DND-41 (cell line): ENCODE data around the gene MAP2K2.

Source experiments
- ATAC-seq: fragments of 200-7000 bp; cut with Tn5 transposase; 3 replicates; pipeline ENCODE4 v1.9.1; 2021; ENCODE audit warnings: low read depth; ENCODE audit not compliant: insufficient read depth
- DNase-seq: peaks from one replicate; pipeline ENCODE4 v3.0.0-alpha.2; 2020
- H2AFZ ChIP-seq: 2 replicates; pipeline ENCODE4 v1.6.0; 2012; ENCODE audit warnings: low read depth, low read length
- H3K27ac ChIP-seq: 2 replicates; pipeline ENCODE4 v1.5.1; 2012; ENCODE audit warnings: low read length, inconsistent platforms
- H3K27me3 ChIP-seq: fragments of 200-600 bp; sonication (generic); 2 replicates; pipeline ENCODE4 v1.6.0; 2012; ENCODE audit warnings: low read length, mild to moderate bottlenecking, inconsistent platforms; ENCODE audit not compliant: insufficient read depth, poor library complexity
- H3K36me3 ChIP-seq: 2 replicates; pipeline ENCODE4 v1.5.1; 2012; ENCODE audit warnings: low read length, inconsistent platforms; ENCODE audit not compliant: insufficient read depth
- H3K4me1 ChIP-seq: 2 replicates; pipeline ENCODE4 v1.5.1; 2012; ENCODE audit warnings: mild to moderate bottlenecking, low read length; ENCODE audit not compliant: insufficient read depth
- H3K4me2 ChIP-seq: 2 replicates; pipeline ENCODE4 v1.6.0; 2012; ENCODE audit warnings: mild to moderate bottlenecking, moderate library complexity, low read length, inconsistent platforms; ENCODE audit not compliant: insufficient read depth
- H3K4me3 ChIP-seq, 2 experiments: fragments of 200-600 bp in 1 of 2; shearing (Covaris generic) in 1 of 2; 2 replicates each; pipeline ENCODE4 v1.5.1; 2012 to 2016; ENCODE audit warnings: inconsistent platforms in 2 of 2, low read length in 2 of 2, mild to moderate bottlenecking in 2 of 2, low read depth in 1 of 2, moderate library complexity in 1 of 2
- H3K79me2 ChIP-seq: 2 replicates; pipeline ENCODE4 v1.6.0; 2012; ENCODE audit warnings: low read length, inconsistent platforms; ENCODE audit not compliant: insufficient read depth
- H3K9ac ChIP-seq: 2 replicates; pipeline ENCODE4 v1.6.0; 2012; ENCODE audit warnings: low read depth, mild to moderate bottlenecking, inconsistent platforms, low read length, moderate library complexity
- H3K9me3 ChIP-seq: 2 replicates; pipeline ENCODE4 v1.5.1; 2012; ENCODE audit warnings: low read length, moderate library complexity, mild to moderate bottlenecking, inconsistent platforms; ENCODE audit not compliant: insufficient read depth, severe bottlenecking
- H4K20me1 ChIP-seq: 2 replicates; pipeline ENCODE4 v1.6.0; 2012; ENCODE audit warnings: low read length; ENCODE audit not compliant: insufficient read depth
- EZH2 ChIP-seq: IDR thresholded peaks from 3 replicates; pipeline ENCODE4 v1.6.1; 2012; ENCODE audit warnings: borderline replicate concordance, low read depth, mild to moderate bottlenecking, moderate library complexity, low read length, inconsistent platforms; ENCODE audit not compliant: severe bottlenecking
- TF ChIP-seq, protein P1 (sequence below): IDR thresholded peaks from 2 replicates; pipeline ENCODE4 v1.5.1; 2012; ENCODE audit warnings: borderline replicate concordance, low read length, moderate library complexity, mild to moderate bottlenecking; ENCODE audit not compliant: poor library complexity, severe bottlenecking; ENCODE audit errors: extremely low read depth

MAP2K2 gene

DNA sequence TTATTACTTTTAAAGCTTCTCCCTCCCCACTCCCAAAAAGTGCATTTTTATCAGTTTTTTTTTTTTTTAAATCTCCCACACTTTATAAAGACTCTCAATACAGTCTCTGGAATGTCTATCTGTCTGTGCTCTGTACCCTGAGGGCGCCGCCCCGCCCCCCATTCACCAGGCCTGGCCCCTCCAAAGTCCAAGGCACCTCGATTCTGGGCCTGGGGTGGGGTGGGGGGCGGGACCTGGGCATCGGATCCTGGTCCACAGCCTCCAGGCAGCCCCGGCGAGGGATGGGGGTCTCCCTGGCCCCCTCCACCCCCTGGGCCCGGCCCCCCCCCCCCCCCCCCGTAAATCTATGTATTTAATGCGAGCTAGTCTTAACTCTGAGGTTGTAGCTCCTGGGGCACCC is 80.5 kb downstream of the MAP2K2 start:
- Histone ChIP-seq H3K4me2 (no peak overlapping the region), H3K36me3 (peaks cover 50% of the 10 kb centered on the region), H3K9me3 (no peaks in the 10 kb centered on the region), H3K27me3 (no peaks in the 10 kb centered on the region), H2AFZ (no peak overlapping the region), H3K4me3 (no peak overlapping the region), H4K20me1 (peaks cover 39% of the 10 kb centered on the region), H3K27ac (no peak overlapping the region), H3K9ac (no peak overlapping the region), H3K79me2 (peaks cover 43% of the 10 kb centered on the region), H3K4me1 (no peaks in the 10 kb centered on the region)
- DNase-seq (no peak), ATAC-seq (no peak)
- TF ChIP-seq EZH2 = no peak

DNA sequence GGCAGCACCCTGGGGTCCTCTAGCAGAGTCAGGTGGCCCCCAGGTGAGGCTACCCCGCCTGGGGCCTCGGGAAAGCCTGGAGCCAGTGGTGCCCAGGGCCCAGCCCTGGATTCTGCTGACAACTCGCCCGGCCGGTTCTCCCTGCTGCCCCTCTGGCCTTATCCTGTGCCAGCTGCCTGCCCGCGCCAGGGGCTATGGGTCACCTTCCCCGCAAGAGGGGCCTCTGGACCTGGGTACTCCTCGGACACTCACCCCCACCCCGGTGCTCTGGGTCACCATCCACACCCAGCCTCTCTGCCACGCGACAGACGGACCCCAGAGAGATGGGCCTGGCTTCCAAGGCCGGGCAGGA is 81.2 kb downstream of the MAP2K2 start:
- Histone ChIP-seq H3K36me3 (peaks cover 45% of the 10 kb centered on the region), H4K20me1 (peaks cover 33% of the 10 kb centered on the region), H3K27me3 (no peaks in the 10 kb centered on the region), H3K4me1 (no peaks in the 10 kb centered on the region), H2AFZ (no peak overlapping the region), H3K9ac (no peak overlapping the region), H3K27ac (no peak overlapping the region), H3K4me3 (no peak overlapping the region), H3K79me2 (peaks cover 37% of the 10 kb centered on the region), H3K9me3 (no peaks in the 10 kb centered on the region), H3K4me2 (no peak overlapping the region)
- ATAC-seq (0 out of 3 replicates have a peak, but pooled peaks have one; percentile 15), DNase-seq (no peak)
- no peak for TF ChIP-seq EZH2
- TF ChIP-seq, protein P1, sequence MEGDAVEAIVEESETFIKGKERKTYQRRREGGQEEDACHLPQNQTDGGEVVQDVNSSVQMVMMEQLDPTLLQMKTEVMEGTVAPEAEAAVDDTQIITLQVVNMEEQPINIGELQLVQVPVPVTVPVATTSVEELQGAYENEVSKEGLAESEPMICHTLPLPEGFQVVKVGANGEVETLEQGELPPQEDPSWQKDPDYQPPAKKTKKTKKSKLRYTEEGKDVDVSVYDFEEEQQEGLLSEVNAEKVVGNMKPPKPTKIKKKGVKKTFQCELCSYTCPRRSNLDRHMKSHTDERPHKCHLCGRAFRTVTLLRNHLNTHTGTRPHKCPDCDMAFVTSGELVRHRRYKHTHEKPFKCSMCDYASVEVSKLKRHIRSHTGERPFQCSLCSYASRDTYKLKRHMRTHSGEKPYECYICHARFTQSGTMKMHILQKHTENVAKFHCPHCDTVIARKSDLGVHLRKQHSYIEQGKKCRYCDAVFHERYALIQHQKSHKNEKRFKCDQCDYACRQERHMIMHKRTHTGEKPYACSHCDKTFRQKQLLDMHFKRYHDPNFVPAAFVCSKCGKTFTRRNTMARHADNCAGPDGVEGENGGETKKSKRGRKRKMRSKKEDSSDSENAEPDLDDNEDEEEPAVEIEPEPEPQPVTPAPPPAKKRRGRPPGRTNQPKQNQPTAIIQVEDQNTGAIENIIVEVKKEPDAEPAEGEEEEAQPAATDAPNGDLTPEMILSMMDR = no peak

DNA sequence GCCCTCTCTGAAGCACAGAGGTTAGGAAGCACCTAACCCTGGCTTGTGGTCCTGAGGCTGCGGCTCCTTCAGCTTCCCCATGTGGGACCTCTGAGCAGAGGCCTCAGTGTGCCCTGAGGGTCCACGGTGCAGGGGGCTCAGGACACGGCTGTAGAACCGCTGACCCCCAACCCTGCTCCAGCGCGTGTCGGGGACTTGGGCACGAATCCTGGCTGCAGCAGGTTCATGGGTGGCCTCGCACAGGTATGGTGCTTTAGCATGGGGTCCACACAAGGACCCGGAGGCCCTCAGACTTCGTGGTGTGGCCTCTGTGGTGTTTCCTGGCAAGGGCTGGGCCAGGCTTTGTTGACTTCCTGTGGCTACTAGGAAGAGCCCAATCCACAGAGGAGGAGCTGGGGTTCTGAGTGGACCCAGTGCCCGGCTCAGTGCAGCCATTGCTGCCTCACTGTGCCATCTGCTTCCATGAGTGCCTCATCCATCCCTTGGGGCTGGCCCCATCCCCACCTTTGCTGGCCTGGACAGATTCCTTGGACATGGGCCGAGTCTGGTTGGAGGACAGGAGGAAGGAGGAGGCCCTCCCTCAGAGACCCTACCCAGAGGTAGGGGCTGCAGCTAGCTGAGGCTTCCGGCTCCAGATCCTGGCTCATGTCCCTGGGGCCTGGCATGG is 81.7 kb downstream of the MAP2K2 start:
- peaks cover 50% of the 10 kb centered on the region for H3K36me3 ChIP-seq
- DNase-seq (no peak), ATAC-seq (peak; percentile 16; the same call in 1 of the 3 replicates)
- no peak overlapping the region for H3K27ac ChIP-seq
- H3K79me2 ChIP-seq = peaks cover 33% of the 10 kb centered on the region
- H3K4me3 ChIP-seq = no peak overlapping the region
- no peaks in the 10 kb centered on the region for H3K9me3 ChIP-seq
- no peaks in the 10 kb centered on the region for H3K27me3 ChIP-seq
- no peak overlapping the region for H3K4me2 ChIP-seq
- peaks cover 33% of the 10 kb centered on the region for H4K20me1 ChIP-seq
- TF ChIP-seq, protein P1 = no peak
- no peak for TF ChIP-seq EZH2
- H2AFZ ChIP-seq = no peak overlapping the region
- no peaks in the 10 kb centered on the region for H3K4me1 ChIP-seq
- H3K9ac ChIP-seq = no peak overlapping the region
